Measurements from ENCODE around the gene VSIG10. TPM values are rescaled to one million over a fixed set of nuclear protein-coding genes. Genes with fewer than 3 reads are reported as not detected.

Gene VSIG10
- total and polyA plus RNA-seq, 2 experiments from 2014 or later: 12.0 to 21.0 TPM

DNA sequence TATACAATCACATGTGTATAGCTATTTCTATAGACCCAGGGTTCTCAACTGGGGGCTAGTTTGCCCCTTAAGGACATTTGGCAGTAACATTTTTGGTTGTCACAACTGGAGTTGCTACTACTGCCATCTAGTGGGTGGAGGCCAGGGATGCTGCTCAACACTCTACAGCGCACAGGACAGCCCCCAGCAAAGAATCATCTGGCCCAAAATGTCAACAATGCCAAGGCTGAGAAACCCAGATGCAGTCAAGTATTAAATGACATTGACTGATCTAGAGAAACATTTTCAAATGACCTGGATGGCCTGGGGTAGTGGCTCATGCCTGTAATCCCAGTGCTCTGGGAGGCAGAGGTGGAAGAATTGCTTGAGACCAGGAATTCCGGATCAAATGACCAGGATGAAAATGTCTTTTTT, 48.7 kb downstream of the VSIG10 start:
- WGBS (ENCODE audit: low lambda C conversion rate, missing lambda C conversion rate): 83% methylated on average over 2 of the region's 2 CpGs
- Histone ChIP-seq H3K4me2 (no peak overlapping the region), H3K27me3 (no peaks in the 10 kb centered on the region), H3K4me1 (ENCODE audit: insufficient read depth) (peaks cover 44% of the 10 kb centered on the region), H3K79me2 (peaks cover 83% of the 10 kb centered on the region), H3K36me3 (replicated peaks; ENCODE audit: insufficient read depth, low read depth) (no peaks in the 10 kb centered on the region), H3K27ac (no peak overlapping the region), H3K9me3 (ENCODE audit: low read depth) (no peaks in the 10 kb centered on the region), H3K9me2 (replicated peaks; ENCODE audit: insufficient read depth) (no peaks in the 10 kb centered on the region), H4K20me1 (ENCODE audit: insufficient read depth, poor library complexity, severe bottlenecking) (no peaks in the 10 kb centered on the region), H2AFZ (no peak overlapping the region), H3K4me3 (no peak overlapping the region)
- DNase-seq (ENCODE audit: low spot score): peak; percentile 52
- TF ChIP-seq, protein P1, sequence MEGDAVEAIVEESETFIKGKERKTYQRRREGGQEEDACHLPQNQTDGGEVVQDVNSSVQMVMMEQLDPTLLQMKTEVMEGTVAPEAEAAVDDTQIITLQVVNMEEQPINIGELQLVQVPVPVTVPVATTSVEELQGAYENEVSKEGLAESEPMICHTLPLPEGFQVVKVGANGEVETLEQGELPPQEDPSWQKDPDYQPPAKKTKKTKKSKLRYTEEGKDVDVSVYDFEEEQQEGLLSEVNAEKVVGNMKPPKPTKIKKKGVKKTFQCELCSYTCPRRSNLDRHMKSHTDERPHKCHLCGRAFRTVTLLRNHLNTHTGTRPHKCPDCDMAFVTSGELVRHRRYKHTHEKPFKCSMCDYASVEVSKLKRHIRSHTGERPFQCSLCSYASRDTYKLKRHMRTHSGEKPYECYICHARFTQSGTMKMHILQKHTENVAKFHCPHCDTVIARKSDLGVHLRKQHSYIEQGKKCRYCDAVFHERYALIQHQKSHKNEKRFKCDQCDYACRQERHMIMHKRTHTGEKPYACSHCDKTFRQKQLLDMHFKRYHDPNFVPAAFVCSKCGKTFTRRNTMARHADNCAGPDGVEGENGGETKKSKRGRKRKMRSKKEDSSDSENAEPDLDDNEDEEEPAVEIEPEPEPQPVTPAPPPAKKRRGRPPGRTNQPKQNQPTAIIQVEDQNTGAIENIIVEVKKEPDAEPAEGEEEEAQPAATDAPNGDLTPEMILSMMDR (IDR thresholded peaks at IDR 0.05; ENCODE audit: poor library complexity): peak; percentile 49
- no peak for TF ChIP-seq EZH2phosphoT487 (IDR thresholded peaks at IDR 0.05; ENCODE audit: low read depth, severe bottlenecking, unreplicated experiment)

DNA sequence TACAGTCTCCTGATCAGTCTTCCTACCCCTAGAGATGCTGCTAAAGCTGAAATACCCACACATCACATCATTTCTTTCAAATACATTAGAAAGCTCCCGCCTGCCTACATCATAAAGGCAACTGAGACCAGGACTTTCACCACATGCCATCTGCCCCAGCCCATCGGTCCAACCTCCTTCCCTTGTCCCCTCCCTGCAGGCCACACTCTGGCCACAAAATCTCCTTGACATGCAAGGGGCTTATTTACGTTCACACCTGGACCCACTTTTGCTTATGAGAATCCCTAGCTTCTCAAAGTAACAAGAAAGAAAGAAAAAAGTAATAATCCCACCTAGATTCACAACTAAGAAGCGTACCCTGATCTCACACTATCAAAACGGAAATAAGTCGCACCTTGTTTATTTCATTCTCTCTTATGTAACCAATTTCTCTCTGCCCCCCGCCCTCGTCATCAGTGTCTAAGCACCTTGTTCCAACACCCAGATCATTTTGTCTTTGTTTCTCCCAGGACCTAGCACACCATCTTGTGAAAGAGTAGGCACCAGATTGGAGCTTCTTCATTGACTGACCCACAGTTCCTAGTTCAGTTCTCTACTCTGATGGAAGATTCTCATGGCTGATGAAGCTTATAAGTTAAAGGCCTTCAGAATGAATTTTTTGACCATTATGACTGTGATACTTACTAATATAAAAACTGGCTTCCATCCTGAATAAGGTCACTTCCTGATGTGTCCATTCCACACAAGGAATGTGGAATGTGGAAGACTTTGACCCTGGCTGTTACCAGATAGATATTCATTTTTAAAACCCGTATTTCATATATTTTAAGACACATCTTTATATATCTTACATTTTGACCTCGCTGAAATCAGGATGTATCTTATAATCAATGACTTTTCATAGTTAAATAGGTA, 50.5 kb downstream of the VSIG10 start:
- Histone ChIP-seq H3K27ac (peak overlapping the region; percentile 94), H4K20me1 (ENCODE audit: insufficient read depth, poor library complexity, severe bottlenecking) (no peaks in the 10 kb centered on the region), H3K36me3 (replicated peaks; ENCODE audit: insufficient read depth, low read depth) (no peaks in the 10 kb centered on the region), H3K9me3 (ENCODE audit: low read depth) (no peaks in the 10 kb centered on the region), H2AFZ (no peak overlapping the region), H3K4me1 (ENCODE audit: insufficient read depth) (peaks cover 29% of the 10 kb centered on the region), H3K79me2 (peaks cover 81% of the 10 kb centered on the region), H3K27me3 (no peaks in the 10 kb centered on the region), H3K9me2 (replicated peaks; ENCODE audit: insufficient read depth) (no peaks in the 10 kb centered on the region), H3K4me3 (no peak overlapping the region), H3K4me2 (peak overlapping the region; percentile 50)
- no peak for TF ChIP-seq EZH2phosphoT487 (IDR thresholded peaks at IDR 0.05; ENCODE audit: low read depth, severe bottlenecking, unreplicated experiment)
- TF ChIP-seq EZH2 (IDR thresholded peaks at IDR 0.05; ENCODE audit: borderline replicate concordance): no peak
- TF ChIP-seq, protein P1 (IDR thresholded peaks at IDR 0.05; ENCODE audit: poor library complexity): no peak
- 94% methylated on average over 10 of the region's 10 CpGs for WGBS (ENCODE audit: low lambda C conversion rate, missing lambda C conversion rate)
- no peak for DNase-seq (ENCODE audit: low spot score)

DNA sequence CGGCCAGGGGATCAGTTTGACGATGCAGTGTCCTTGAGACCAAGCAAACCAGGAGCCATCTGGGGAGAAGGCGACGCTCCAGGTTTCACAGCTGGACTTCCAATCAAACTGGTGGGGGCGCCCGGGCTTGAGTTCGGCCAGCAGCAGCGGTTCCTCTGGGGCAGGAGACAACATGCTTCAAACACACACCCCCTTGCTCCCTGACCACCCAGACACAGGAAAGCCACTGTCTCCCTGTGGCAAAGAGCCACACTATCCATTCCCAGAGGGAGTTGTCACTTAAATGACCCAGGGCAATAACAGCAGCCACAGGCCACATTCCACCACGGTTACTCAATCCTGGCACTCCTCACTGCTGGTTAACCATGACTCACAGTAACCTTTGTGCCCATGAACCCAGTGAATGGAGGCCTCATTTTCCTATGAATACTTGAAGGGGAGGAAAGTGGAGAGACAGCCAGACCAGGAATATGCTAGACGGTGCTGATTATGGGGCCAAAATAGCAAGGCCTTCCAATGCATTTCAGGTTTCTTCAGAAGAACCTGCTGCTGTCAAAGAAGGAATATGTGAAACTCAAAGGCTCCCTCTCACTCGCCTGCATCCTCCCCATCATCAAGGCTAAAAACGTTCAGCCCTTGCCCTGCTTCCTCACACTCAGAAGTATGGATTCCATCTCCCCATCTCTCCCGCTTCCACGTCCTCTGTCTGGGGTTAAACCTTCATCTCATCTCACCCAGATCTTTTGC, 51.3 kb downstream of the VSIG10 start:
- Histone ChIP-seq H3K4me1 (ENCODE audit: insufficient read depth) (peaks cover 29% of the 10 kb centered on the region), H3K27me3 (no peaks in the 10 kb centered on the region), H4K20me1 (ENCODE audit: insufficient read depth, poor library complexity, severe bottlenecking) (no peaks in the 10 kb centered on the region), H3K4me2 (peak overlapping the region; percentile 50), H2AFZ (no peak overlapping the region), H3K36me3 (replicated peaks; ENCODE audit: insufficient read depth, low read depth) (no peaks in the 10 kb centered on the region), H3K27ac (peak overlapping the region; percentile 94), H3K9me3 (ENCODE audit: low read depth) (no peaks in the 10 kb centered on the region), H3K79me2 (peaks cover 81% of the 10 kb centered on the region), H3K4me3 (no peak overlapping the region), H3K9me2 (replicated peaks; ENCODE audit: insufficient read depth) (no peaks in the 10 kb centered on the region)
- no peak for TF ChIP-seq EZH2phosphoT487 (IDR thresholded peaks at IDR 0.05; ENCODE audit: low read depth, severe bottlenecking, unreplicated experiment)
- no peak for TF ChIP-seq EZH2 (IDR thresholded peaks at IDR 0.05; ENCODE audit: borderline replicate concordance)
- TF ChIP-seq, protein P1 (IDR thresholded peaks at IDR 0.05; ENCODE audit: poor library complexity): no peak
- 74% methylated on average over 14 of the region's 14 CpGs for WGBS (ENCODE audit: low lambda C conversion rate, missing lambda C conversion rate)
- DNase-seq (ENCODE audit: low spot score): peak; percentile 89
